Naive B cell (primary cell): ENCODE measurements around the gene BTBD2. TPM values are rescaled to one million over a fixed set of nuclear protein-coding genes. Genes with fewer than 3 reads are reported as not detected.
A peak's percentile ranks its signal among the peaks of the same experiment; 100 is the strongest.
"Not testable (repeated sequence)": the region's sequence is repeated elsewhere in the genome, so short reads cannot be mapped to it uniquely, and the experiment has no call there.

Experiments
- ATAC-seq, 2 donors: fragments of 150-1000 bp; cut with Tn5 transposase; 2 replicates each; pipeline ENCODE4 v1.10.0; 2021; ENCODE audit warnings: low read depth in 2 of 2, mild to moderate bottlenecking in 2 of 2, moderate library complexity in 2 of 2
- DNase-seq: peaks from one replicate; pipeline ENCODE4 v3.0.0; 2022
- H3K27ac Mint-ChIP-seq, 6 donors: one replicate each; pipeline ENCODE4 v1.8.0; 2020 to 2022; ENCODE audit warnings: mild to moderate bottlenecking in 6 of 6, mixed read lengths in 6 of 6, moderate library complexity in 5 of 6, inconsistent platforms in 2 of 6
- H3K27me3 Mint-ChIP-seq, 3 donors: one replicate each; pipeline ENCODE4 v1.8.0; 2021 to 2022; ENCODE audit warnings: mixed read lengths in 3 of 3, mild to moderate bottlenecking in 1 of 3
- H3K36me3 Mint-ChIP-seq, 2 donors: one replicate each; pipeline ENCODE4 v1.8.0; 2020 to 2022; ENCODE audit warnings: mixed read lengths in 2 of 2, inconsistent platforms in 1 of 2, mild to moderate bottlenecking in 1 of 2
- H3K4me1 Mint-ChIP-seq, 3 donors: one replicate each; pipeline ENCODE4 v1.8.0; 2020 to 2022; ENCODE audit warnings: mixed read lengths in 3 of 3, inconsistent platforms in 1 of 3, mild to moderate bottlenecking in 1 of 3, moderate library complexity in 1 of 3
- H3K4me3 Mint-ChIP-seq, 8 donors: one replicate each; pipeline ENCODE4 v1.8.0; 2020 to 2022; ENCODE audit warnings: mild to moderate bottlenecking in 8 of 8, mixed read lengths in 8 of 8, moderate library complexity in 8 of 8, inconsistent platforms in 2 of 8
- H3K9me3 Mint-ChIP-seq, 7 donors: one replicate each; pipeline ENCODE4 v1.8.0; 2020 to 2022; ENCODE audit warnings: mixed read lengths in 7 of 7, mild to moderate bottlenecking in 5 of 7, inconsistent platforms in 2 of 7, moderate library complexity in 1 of 7
- polyA plus RNA-seq, 6 donors: library from polyadenylated mRNA; unstranded; fragments of 300-500 nt; fragmentation: Illumina TruSeq; gene quantifications; one replicate each; pipeline ENCODE4 v1.2.3, GENCODE V29; 2021; ENCODE audit warnings: low read depth in 6 of 6

BTBD2 gene
- polyA plus RNA-seq, 6 donors from 2014 or later = 1.7 to 9.2 (median 4.8) TPM

- peaks cover 22 to 59% (median 53%) of the 10 kb centered on the region in 3 donors for H3K4me1 Mint-ChIP-seq
- ATAC-seq (no peak), DNase-seq (no peak)
- H3K27ac Mint-ChIP-seq = peak overlapping the region in 3 of 6 donors; percentile 69 to 87 (median 83)
- peak overlapping the region in 2 of 8 donors; percentile 4 to 30 for H3K4me3 Mint-ChIP-seq
- H3K9me3 Mint-ChIP-seq = no peaks in the 10 kb centered on the region
- no peaks in the 10 kb centered on the region for H3K36me3 Mint-ChIP-seq
- H3K27me3 Mint-ChIP-seq = no peaks in the 10 kb centered on the region
Measured at GRCh38 chr19:2011169-2011568, 4.3 kb downstream of the BTBD2 start.

DNA sequence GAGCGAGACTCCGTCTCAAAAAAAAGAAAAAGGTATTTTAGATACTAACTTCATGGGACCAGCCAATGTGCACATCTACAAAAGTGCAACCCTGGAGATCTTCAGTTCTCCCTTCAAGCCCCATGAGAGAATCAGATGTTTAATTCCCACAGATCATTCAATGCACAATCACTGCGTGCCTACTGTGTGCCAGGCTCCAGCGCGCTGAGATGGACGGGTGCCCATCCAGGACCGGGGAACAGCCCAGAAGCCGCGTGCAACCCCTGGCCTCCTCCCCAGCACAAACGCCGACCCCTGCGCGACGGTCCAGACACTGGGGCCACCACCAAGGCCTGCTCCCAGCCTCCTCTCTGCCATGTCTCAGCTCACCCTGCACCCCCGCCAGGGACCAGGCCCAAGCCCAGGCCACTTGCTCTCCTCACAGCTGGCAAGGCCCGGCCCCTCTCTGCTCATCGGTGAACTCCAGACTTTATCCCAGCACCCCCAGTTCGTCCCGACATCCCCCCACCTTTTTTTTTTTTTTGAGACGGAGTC, 5.3 kb downstream of the BTBD2 start:
- ATAC-seq = no peak
- Mint-ChIP-seq H3K4me1 (peaks cover 22 to 57% (median 50%) of the 10 kb centered on the region in 3 donors), H3K9me3 (no peaks in the 10 kb centered on the region), H3K36me3 (no peaks in the 10 kb centered on the region), H3K27me3 (no peaks in the 10 kb centered on the region), H3K27ac (peak overlapping the region in 1 of 6 donors; percentile 57), H3K4me3 (peak overlapping the region in 1 of 8 donors; percentile 36)
- DNase-seq = no peak

DNA sequence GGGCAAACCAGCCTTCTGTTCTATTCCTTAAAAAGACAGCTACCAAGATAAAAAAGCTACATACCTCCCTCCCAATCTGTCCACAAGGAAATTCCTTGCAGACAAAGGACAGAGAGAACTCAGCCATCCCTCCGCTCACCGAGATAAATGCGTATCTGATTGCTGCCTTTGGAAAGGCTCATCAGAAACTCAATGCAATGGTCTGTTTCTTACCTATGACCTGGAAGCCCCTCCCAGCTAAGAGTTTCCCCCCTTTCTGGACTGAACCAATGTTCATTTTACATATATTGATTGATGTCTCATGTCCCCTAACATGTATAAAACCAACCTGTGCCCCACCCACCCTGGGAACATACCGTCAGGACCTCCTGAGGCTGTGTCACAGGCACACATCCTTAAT, 11.6 kb downstream of the BTBD2 start:
- H3K36me3 Mint-ChIP-seq = peaks cover 0 to 4% of the 10 kb centered on the region in 2 donors
- H3K27ac Mint-ChIP-seq = peak overlapping the region in 1 of 6 donors; percentile 20
- DNase-seq (no peak), ATAC-seq (no peak)
- no peak overlapping the region for H3K4me3 Mint-ChIP-seq
- peaks cover 4 to 28% (median 10%) of the 10 kb centered on the region in 3 donors for H3K4me1 Mint-ChIP-seq
- H3K9me3 Mint-ChIP-seq = no peaks in the 10 kb centered on the region
- H3K27me3 Mint-ChIP-seq = no peaks in the 10 kb centered on the region

GRCh38 chr19:1999856-2000515, 15.5 kb downstream of the BTBD2 start:
- H3K4me1 Mint-ChIP-seq = peaks cover 11 to 16% (median 13%) of the 10 kb centered on the region in 3 donors
- no peak for ATAC-seq
- H3K27ac Mint-ChIP-seq = no peak overlapping the region
- H3K9me3 Mint-ChIP-seq = no peaks in the 10 kb centered on the region
- peaks cover 10 to 11% of the 10 kb centered on the region in 2 donors for H3K36me3 Mint-ChIP-seq
- no peaks in the 10 kb centered on the region for H3K27me3 Mint-ChIP-seq
- no peak overlapping the region for H3K4me3 Mint-ChIP-seq
- no peak for DNase-seq

- Mint-ChIP-seq H3K27ac (no peak overlapping the region), H3K4me3 (peak overlapping the region in 1 of 8 donors; percentile 12), H3K9me3 (no peaks in the 10 kb centered on the region), H3K27me3 (no peaks in the 10 kb centered on the region), H3K4me1 (peaks cover 11 to 16% (median 15%) of the 10 kb centered on the region in 3 donors), H3K36me3 (peaks cover 10% of the 10 kb centered on the region in 2 donors)
- ATAC-seq (no peak), DNase-seq (no peak)
Measured at GRCh38 chr19:1998712-1999708, 16.5 kb downstream of the BTBD2 start.

DNA sequence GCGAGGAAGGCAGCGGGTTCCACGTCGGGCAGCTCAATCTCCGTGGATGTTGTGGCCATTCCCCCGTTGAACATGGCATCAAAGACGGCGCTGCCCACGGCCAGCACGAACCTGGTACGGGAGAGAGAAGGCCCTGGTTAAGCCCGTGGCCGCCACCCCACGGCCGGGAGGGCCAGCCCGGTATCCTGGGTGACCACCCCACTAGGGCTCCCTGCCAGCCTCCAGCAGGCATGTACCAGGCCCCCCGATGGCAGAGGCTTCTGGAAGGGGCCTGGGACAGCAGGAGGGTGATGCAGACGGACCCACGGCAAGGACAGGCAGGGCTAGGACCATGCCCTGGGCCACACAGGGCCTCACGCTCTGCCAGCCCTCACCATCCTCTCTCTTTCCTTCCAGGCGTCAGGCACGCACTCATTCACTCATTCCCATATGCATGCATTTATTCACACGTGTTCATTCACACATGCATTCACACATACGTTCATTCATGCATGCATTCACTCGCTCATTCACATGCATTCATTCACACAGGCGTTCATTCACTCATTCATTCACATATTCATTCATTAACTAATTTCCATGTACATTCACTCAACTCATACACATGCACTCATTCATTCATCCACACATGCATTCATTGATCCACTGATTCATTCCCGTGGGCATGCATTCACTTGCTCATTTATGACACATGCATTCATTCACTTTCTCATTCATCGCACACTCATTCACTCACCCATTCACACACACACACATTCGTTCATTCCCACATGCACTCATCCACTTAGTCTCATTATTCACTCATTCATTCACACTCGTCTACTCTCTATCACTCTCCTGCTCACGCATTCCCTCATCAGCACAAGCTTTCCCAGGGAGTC, 17.9 kb downstream of the BTBD2 start:
- ATAC-seq = no peak
- H3K4me1 Mint-ChIP-seq = peaks cover 11 to 16% (median 11%) of the 10 kb centered on the region in 3 donors

DNA sequence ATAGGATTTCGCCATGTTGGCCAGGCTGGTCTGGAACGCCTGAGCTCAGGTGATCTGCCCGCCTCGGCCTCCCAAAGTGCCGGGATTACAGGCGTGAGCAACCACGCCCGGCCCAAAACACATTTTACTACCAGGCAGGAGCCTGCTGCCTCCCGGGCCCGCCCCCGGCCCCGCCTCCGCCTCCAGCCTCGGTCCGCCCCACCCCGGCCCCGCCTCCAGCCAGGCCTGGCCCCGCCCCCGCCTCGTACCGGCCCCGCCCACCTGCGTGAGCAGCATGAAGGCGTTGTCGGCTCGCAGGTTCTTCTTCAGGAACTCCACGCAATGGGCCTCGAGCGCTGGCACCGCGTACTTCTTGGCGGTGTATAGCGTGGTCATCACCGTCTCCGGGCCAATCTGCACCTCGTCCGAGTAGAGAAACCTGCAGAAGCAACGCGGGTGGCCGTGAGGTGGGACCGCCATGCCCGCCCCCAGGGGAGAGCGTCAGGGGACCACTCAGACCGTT, 22.7 kb downstream of the BTBD2 start:
- Mint-ChIP-seq H3K4me1 (peaks cover 2 to 5% (median 4%) of the 10 kb centered on the region in 3 donors), H3K27ac (no peak overlapping the region), H3K9me3 (no peaks in the 10 kb centered on the region), H3K36me3 (peaks cover 3 to 5% of the 10 kb centered on the region in 2 donors), H3K27me3 (no peaks in the 10 kb centered on the region), H3K4me3 (no peak overlapping the region)
- DNase-seq (no peak), ATAC-seq (no peak)

More for the DNA sequence above, 17.9 kb downstream of the BTBD2 start:
- Mint-ChIP-seq H3K27ac (peak overlapping the region in 1 of 6 donors; percentile 33), H3K4me3 (peak overlapping the region in 1 of 8 donors; percentile 3), H3K36me3 (peaks cover 7 to 10% of the 10 kb centered on the region in 2 donors), H3K9me3 (no peaks in the 10 kb centered on the region), H3K27me3 (no peaks in the 10 kb centered on the region)
- DNase-seq = no peak

GRCh38 chr19:1991018-1991913, 24.2 kb downstream of the BTBD2 start:
- Mint-ChIP-seq H3K27ac (peak overlapping the region in 1 of 6 donors; percentile 78), H3K4me3 (peak overlapping the region in 1 of 8 donors; percentile 55)
- no peak for DNase-seq

GRCh38 chr19:1990230-1991017, 25.1 kb downstream of the BTBD2 start:
- Mint-ChIP-seq H3K4me1 (peaks cover 0 to 2% (median 0%) of the 10 kb centered on the region in 3 donors), H3K9me3 (no peaks in the 10 kb centered on the region), H3K27ac (no peak overlapping the region), H3K4me3 (no peak overlapping the region), H3K36me3 (no peaks in the 10 kb centered on the region), H3K27me3 (no peaks in the 10 kb centered on the region)
- DNase-seq (no peak), ATAC-seq (no peak)

More at GRCh38 chr19:1991018-1991913, 24.2 kb downstream of the BTBD2 start:
- Mint-ChIP-seq H3K36me3 (no peaks in the 10 kb centered on the region), H3K27me3 (no peaks in the 10 kb centered on the region), H3K4me1 (peaks cover 0 to 2% (median 0%) of the 10 kb centered on the region in 3 donors), H3K9me3 (no peaks in the 10 kb centered on the region)
- ATAC-seq = no peak

- Mint-ChIP-seq H3K27me3 (no peaks in the 10 kb centered on the region), H3K27ac (no peak overlapping the region), H3K9me3 (no peaks in the 10 kb centered on the region), H3K4me3 (peak overlapping the region in 1 of 8 donors; percentile 63), H3K4me1 (no peaks in the 10 kb centered on the region), H3K36me3 (no peaks in the 10 kb centered on the region)
- DNase-seq = no peak
- ATAC-seq = no peak
Measured at GRCh38 chr19:1989513-1990229, 25.8 kb downstream of the BTBD2 start.

GRCh38 chr19:1988464-1988863, 27.1 kb downstream of the BTBD2 start:
- H3K27ac Mint-ChIP-seq = peak overlapping the region in 1 of 6 donors; percentile 24
- ATAC-seq, H3K27me3 Mint-ChIP-seq, H3K4me3 Mint-ChIP-seq, H3K4me1 Mint-ChIP-seq, H3K9me3 Mint-ChIP-seq, DNase-seq, H3K36me3 Mint-ChIP-seq: not testable (repeated sequence)
